ENCODE results near the gene ACYP2. TPM values are rescaled to one million over a fixed set of nuclear protein-coding genes. Genes with fewer than 3 reads are reported as not detected.
"Not testable (repeated sequence)": the region's sequence is repeated elsewhere in the genome, so short reads cannot be mapped to it uniquely, and the experiment has no call there.

Gene ACYP2
- total and polyA plus RNA-seq, 5 donors, result 47.1 to 122 (median 64.9) TPM

DNA sequence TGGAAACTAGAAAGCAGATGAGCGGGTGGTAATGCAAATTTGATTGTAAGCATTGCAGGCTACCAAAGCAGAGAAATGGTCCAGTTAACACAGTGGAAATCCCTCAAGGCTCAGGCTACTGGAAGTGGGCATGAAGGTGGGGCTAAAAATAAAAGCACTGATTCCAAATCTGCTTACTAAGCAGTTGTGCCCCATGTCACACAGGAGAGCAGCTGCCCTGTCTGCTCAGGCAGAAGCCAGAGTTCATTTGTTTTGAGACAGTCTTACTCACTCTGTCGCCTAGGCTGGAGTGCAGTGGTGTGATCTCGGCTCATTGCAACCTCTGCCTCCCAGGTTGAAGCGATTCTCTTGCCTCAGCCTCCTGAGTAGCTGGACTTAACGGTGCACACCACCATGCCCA is 183.1 kb downstream of the ACYP2 start:
- 96% methylated on average over 5 of the region's 5 CpGs for WGBS
- H3K4me1 ChIP-seq (ENCODE audit: control insufficient read depth, insufficient read depth, low read length), result no peaks in the 10 kb centered on the region
- no peak overlapping the region for H3K27ac ChIP-seq (ENCODE audit: low read length)
- no peak for ATAC-seq
- H3K9me3 ChIP-seq (ENCODE audit: control insufficient read depth, low read length), result no peaks in the 10 kb centered on the region
- H3K27me3 ChIP-seq (ENCODE audit: control insufficient read depth, insufficient read depth), result no peaks in the 10 kb centered on the region
- no peak for DNase-seq
- no peak overlapping the region for H3K4me3 ChIP-seq (ENCODE audit: low read length)
- intact Hi-C loops (cut with DNase I), result no loop called here

DNA sequence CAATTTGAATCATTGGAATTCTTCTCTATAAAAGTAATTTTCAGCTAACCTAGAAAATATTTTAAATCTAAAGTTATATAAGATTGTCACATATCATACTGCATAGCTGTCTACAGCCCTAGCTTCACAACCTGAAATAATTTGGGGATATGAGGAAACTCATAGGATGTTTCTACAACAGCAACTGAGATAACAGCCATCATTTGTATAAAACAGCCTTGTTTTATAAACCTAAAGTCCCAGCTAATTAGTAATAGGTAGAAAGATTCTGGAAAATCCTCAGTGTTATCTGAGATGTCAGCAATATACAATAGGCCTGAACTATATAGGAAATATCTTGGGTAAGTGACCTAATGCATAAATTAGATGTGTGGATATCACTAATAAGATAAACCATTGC is 188.2 kb downstream of the ACYP2 start:
- intact Hi-C loops (cut with DNase I), result no loop called here
- ATAC-seq, result no peak

DNA sequence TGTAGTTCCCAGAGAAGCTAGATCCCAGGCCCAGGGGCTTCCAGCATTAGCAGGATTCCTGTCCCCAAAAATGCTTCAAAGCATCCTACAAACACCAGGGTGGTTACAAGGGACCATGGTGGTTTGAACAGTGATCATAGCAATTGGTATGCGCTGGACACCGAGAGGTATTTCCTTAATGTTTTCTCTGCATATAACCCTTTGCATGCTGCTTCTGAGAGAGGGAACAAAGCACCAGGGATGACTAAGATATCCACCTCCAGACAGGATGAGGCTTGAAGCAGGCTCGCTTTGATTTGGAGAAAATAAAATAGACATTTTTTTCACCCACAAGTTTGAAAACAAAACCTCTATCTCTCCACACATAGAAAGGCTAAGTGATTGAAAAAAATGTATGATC is 191.1 kb downstream of the ACYP2 start:
- intact Hi-C loops (cut with DNase I), result no loop called here
- Histone ChIP-seq H3K27me3 (ENCODE audit: control insufficient read depth, insufficient read depth) (no peaks in the 10 kb centered on the region), H3K9me3 (ENCODE audit: control insufficient read depth, low read length) (no peaks in the 10 kb centered on the region), H3K4me3 (ENCODE audit: low read length) (no peak overlapping the region), H3K27ac (ENCODE audit: low read length) (no peak overlapping the region), H3K4me1 (ENCODE audit: control insufficient read depth, insufficient read depth, low read length) (peaks cover 1% of the 10 kb centered on the region)
- no peak for DNase-seq
- WGBS, result 79% methylated on average over 3 of the region's 3 CpGs
- ATAC-seq, result no peak

More for the DNA sequence above, 188.2 kb downstream of the ACYP2 start:
- peaks cover 1% of the 10 kb centered on the region for H3K4me1 ChIP-seq (ENCODE audit: control insufficient read depth, insufficient read depth, low read length)
- H3K27ac ChIP-seq (ENCODE audit: low read length), result no peak overlapping the region
- DNase-seq, result no peak
- no peak overlapping the region for H3K4me3 ChIP-seq (ENCODE audit: low read length)
- H3K9me3 ChIP-seq (ENCODE audit: control insufficient read depth, low read length), result no peaks in the 10 kb centered on the region
- no peaks in the 10 kb centered on the region for H3K27me3 ChIP-seq (ENCODE audit: control insufficient read depth, insufficient read depth)

DNA sequence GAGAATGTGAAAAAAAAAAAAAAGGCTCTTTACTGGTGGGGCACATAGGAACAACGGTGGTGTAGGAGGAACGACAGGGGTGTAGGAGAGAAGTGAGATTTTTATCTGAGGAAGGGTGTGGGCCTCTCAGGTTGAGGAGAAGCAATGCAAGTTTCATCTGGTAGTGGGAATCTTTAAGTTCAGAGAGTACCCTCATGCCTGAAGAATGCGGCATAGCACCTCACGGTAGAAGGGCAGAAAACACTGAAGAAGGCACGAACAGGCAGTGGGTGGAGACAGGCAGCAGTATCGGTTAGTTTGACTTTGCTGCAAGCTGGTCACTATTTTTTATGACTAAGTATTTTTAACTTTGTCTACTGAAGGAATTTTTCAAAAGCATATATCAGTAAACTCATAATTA is 192.8 kb downstream of the ACYP2 start:
- H3K27me3 ChIP-seq (ENCODE audit: control insufficient read depth, insufficient read depth), result no peaks in the 10 kb centered on the region
- intact Hi-C loops (cut with DNase I), result no loop called here
- H3K9me3 ChIP-seq (ENCODE audit: control insufficient read depth, low read length), result no peaks in the 10 kb centered on the region
- no peak overlapping the region for H3K4me3 ChIP-seq (ENCODE audit: low read length)
- ATAC-seq (no peak), DNase-seq (no peak)
- H3K27ac ChIP-seq (ENCODE audit: low read length), result no peak overlapping the region
- peaks cover 1% of the 10 kb centered on the region for H3K4me1 ChIP-seq (ENCODE audit: control insufficient read depth, insufficient read depth, low read length)
- 86% methylated on average over 6 of the region's 6 CpGs for WGBS

DNA sequence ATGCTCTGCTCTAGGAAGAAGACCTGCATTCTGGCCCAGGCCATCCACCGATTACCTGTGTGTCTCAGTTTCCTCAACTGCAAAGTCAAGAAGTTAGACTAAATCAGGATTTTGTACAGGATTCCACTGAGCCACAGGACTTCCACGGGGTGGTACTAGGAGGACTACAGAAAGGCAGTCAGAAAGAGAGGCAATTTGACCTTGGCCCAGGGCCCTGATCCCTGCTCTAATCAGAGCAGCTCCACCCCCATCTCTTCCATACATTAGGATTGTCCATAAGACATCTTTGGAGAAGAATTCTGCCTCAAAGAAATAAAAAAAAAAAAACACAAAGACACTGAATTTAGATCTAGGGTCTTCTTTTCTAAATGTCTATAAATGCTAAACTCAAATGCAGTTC is 193.4 kb downstream of the ACYP2 start:
- intact Hi-C loops (cut with DNase I), result no loop called here
- H3K4me1 ChIP-seq (ENCODE audit: control insufficient read depth, insufficient read depth, low read length), result peaks cover 1% of the 10 kb centered on the region
- H3K4me3 ChIP-seq (ENCODE audit: low read length), result no peak overlapping the region
- no peaks in the 10 kb centered on the region for H3K27me3 ChIP-seq (ENCODE audit: control insufficient read depth, insufficient read depth)
- DNase-seq, result no peak
- H3K9me3 ChIP-seq (ENCODE audit: control insufficient read depth, low read length), result no peaks in the 10 kb centered on the region
- no peak for ATAC-seq
- WGBS, result 84% methylated on average over 2 of the region's 2 CpGs
- H3K27ac ChIP-seq (ENCODE audit: low read length), result no peak overlapping the region

DNA sequence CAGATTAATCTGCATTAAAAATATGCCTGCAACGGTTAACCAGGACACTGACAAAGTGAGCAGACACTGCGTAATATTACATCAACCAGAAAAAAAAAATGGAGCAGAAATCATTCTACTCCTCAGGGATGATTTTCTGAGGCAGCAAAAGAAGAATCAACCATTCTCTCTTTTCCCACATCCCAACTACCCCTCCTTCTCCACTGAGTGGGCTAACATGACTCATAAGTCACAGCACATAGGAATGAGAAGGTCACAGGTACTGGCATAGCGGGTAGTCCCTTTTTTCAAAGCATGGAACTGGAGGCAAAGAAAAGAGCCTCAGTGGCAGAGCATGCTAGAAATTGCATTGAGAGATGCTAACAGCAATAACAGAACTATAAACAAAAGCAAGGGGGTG is 194.9 kb downstream of the ACYP2 start:
- Histone ChIP-seq H3K9me3 (ENCODE audit: control insufficient read depth, low read length) (no peaks in the 10 kb centered on the region), H3K27ac (ENCODE audit: low read length) (no peak overlapping the region), H3K4me3 (ENCODE audit: low read length) (no peak overlapping the region), H3K4me1 (ENCODE audit: control insufficient read depth, insufficient read depth, low read length) (peaks cover 1% of the 10 kb centered on the region), H3K27me3 (ENCODE audit: control insufficient read depth, insufficient read depth) (no peaks in the 10 kb centered on the region)
- no peak for DNase-seq
- no peak for ATAC-seq
- 79% methylated on average over 3 of the region's 3 CpGs for WGBS
- intact Hi-C loops (cut with DNase I), result no loop called here

DNA sequence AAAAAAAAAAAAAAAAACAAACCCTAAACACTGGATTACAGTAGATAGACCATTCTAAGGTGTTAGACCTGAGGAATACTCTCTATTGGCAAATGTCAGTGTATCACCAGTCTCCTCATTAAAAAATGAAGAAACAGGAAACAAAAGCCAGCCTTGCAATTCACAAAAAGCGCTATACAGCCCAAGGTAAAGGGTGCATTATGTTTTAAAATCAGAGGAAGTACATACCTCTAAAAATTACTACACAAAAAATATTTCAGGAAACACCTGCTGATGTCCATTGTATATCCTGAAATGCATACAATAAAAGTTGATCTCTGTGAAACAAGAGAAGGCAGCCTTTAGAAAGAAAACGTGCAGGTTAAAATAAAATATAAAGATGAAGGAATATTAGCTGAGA is 195.5 kb downstream of the ACYP2 start:
- H3K4me3 ChIP-seq (ENCODE audit: low read length), result no peak overlapping the region
- DNase-seq (no peak), ATAC-seq (no peak)
- 70% methylated on average over 2 of the region's 2 CpGs for WGBS
- no peaks in the 10 kb centered on the region for H3K27me3 ChIP-seq (ENCODE audit: control insufficient read depth, insufficient read depth)
- no peak overlapping the region for H3K27ac ChIP-seq (ENCODE audit: low read length)
- intact Hi-C loops (cut with DNase I), result no loop called here
- H3K9me3 ChIP-seq (ENCODE audit: control insufficient read depth, low read length), result no peaks in the 10 kb centered on the region
- peaks cover 1% of the 10 kb centered on the region for H3K4me1 ChIP-seq (ENCODE audit: control insufficient read depth, insufficient read depth, low read length)

DNA sequence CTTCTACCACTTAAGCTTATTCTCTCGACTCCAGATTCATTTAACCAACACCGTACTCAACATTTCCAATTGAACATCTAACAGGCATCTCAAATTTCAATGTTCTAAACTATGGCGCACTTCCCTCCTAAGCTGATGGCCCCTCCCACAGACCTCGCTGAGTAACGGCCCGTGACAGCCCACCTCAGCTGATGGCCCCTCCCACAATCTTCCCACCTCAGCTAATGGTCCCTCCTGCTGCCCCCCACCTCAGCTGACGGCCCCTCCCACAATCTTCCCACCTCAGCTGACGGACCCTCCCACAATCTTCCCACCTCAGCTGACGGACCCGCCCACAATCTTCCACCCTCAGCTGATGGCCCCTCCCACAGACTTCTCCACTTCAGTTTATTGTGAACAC is 197.7 kb downstream of the ACYP2 start:
- ATAC-seq, result no peak
- no peak overlapping the region for H3K4me3 ChIP-seq (ENCODE audit: low read length)
- 83% methylated on average over 10 of the region's 10 CpGs for WGBS
- no peak overlapping the region for H3K27ac ChIP-seq (ENCODE audit: low read length)
- no peaks in the 10 kb centered on the region for H3K9me3 ChIP-seq (ENCODE audit: control insufficient read depth, low read length)
- DNase-seq, result no peak
- H3K4me1 ChIP-seq (ENCODE audit: control insufficient read depth, insufficient read depth, low read length), result peaks cover 1% of the 10 kb centered on the region
- H3K27me3 ChIP-seq (ENCODE audit: control insufficient read depth, insufficient read depth), result no peaks in the 10 kb centered on the region
- intact Hi-C loops (cut with DNase I), result no loop called here

DNA sequence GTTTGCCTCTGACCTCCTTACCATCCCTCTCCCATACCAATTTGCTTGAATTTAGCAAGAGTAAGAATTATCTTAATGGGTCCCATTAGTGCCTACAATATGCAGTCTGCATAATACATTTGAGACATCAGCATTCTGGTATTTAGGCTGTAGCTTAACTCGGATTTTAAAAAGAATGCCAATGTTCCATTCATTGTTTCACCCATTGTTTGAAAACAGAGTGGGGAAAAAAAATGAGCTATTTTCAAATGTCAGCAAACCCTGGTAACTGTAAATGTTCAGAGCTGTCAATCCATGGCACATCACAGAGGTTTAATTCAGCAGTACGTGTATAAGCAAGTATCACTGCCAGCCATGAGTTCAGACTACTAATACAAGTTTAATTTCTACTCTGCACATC is 202.6 kb downstream of the ACYP2 start:
- no peaks in the 10 kb centered on the region for H3K9me3 ChIP-seq (ENCODE audit: control insufficient read depth, low read length)
- H3K27ac ChIP-seq (ENCODE audit: low read length), result no peak overlapping the region
- DNase-seq (no peak), ATAC-seq (no peak)
- H3K4me3 ChIP-seq (ENCODE audit: low read length), result no peak overlapping the region
- peaks cover 3% of the 10 kb centered on the region for H3K4me1 ChIP-seq (ENCODE audit: control insufficient read depth, insufficient read depth, low read length)
- intact Hi-C loops (cut with DNase I), result no loop called here
- 62% methylated on average over 2 of the region's 2 CpGs for WGBS
- H3K27me3 ChIP-seq (ENCODE audit: control insufficient read depth, insufficient read depth), result no peaks in the 10 kb centered on the region

DNA sequence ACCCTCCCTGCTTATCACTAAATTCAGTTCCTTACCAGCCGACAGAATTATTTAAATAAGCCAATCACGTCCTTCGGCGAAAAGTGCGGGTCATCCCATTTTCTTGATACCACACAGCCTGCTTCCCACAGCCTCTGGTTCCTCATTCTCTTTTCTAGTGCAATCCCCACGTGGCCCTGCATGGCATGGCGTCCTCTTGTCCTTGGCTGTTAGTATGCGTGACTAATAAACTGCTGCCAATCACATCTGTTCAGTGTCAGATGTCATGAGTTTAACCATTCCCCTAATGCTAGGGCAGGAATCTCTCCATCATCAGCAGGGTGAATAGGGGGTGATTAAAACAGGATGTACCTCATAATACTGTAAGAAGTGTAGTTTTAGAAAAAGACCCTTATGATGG is 203.4 kb downstream of the ACYP2 start:
- intact Hi-C loops (cut with DNase I), result no loop called here
- Histone ChIP-seq H3K9me3 (ENCODE audit: control insufficient read depth, low read length) (no peaks in the 10 kb centered on the region), H3K4me3 (ENCODE audit: low read length) (no peak overlapping the region), H3K4me1 (ENCODE audit: control insufficient read depth, insufficient read depth, low read length) (peaks cover 3% of the 10 kb centered on the region), H3K27me3 (ENCODE audit: control insufficient read depth, insufficient read depth) (no peaks in the 10 kb centered on the region), H3K27ac (ENCODE audit: low read length) (no peak overlapping the region)
- DNase-seq (no peak), ATAC-seq (no peak)
- 68% methylated on average over 8 of the region's 8 CpGs for WGBS

DNA sequence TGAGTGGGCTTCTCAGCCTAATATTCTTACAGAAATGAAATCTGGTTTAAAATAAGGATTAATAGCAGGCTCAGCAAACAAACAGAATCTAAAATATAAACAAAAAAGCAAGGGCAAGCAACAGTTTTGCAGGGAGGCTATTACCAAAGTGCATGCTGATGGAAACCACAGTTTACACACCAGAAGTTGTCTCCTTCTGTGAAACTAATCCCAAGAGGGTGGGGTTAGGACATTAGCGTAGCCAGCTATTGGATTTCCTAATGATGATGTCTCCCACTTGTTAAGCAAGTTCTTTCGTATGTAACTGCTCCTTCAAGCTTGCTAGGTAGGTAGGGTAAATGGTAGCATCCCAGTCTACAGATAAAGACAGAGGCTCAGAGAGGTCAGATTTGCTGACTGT is 205.6 kb downstream of the ACYP2 start:
- peaks cover 3% of the 10 kb centered on the region for H3K4me1 ChIP-seq (ENCODE audit: control insufficient read depth, insufficient read depth, low read length)
- intact Hi-C loops (cut with DNase I), result loop anchor here in 1 of 4 donors (10.0 kb wide), 1 partner anchor 106 kb away; no protein-coding TSS in a partner anchor
- ATAC-seq, result peak; percentile 46 to 60
- WGBS, result 68% methylated on average over 2 of the region's 2 CpGs
- H3K9me3 ChIP-seq (ENCODE audit: control insufficient read depth, low read length), result no peaks in the 10 kb centered on the region
- H3K27ac ChIP-seq (ENCODE audit: low read length), result no peak overlapping the region
- no peak overlapping the region for H3K4me3 ChIP-seq (ENCODE audit: low read length)
- DNase-seq, result no peak
- no peaks in the 10 kb centered on the region for H3K27me3 ChIP-seq (ENCODE audit: control insufficient read depth, insufficient read depth)

DNA sequence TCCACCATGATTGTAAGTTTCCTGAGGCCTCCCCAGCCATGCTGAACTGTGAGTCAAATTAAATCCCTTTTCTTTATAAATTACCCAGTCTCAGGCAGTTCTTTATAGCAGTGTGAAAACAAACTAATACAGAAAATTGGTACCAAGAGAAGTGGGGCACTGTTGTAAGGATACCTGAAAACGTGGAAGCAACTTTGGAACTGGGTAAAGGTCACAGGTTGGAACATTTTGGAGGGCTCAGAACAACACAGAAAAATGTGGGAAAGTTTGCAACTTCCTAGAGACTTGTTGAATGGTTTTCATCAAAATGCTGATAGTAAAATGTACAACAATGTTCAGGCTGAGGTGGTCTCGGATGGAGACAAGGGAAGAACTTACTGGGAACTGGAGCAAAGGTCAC is 209.1 kb downstream of the ACYP2 start:
- not testable (repeated sequence) for H3K27me3 ChIP-seq (ENCODE audit: control insufficient read depth, insufficient read depth); ATAC-seq; DNase-seq; H3K9me3 ChIP-seq (ENCODE audit: control insufficient read depth, low read length); H3K27ac ChIP-seq (ENCODE audit: low read length); H3K4me3 ChIP-seq (ENCODE audit: low read length); H3K4me1 ChIP-seq (ENCODE audit: control insufficient read depth, insufficient read depth, low read length)
- 93% methylated on average over 2 of the region's 2 CpGs for WGBS
- intact Hi-C loops (cut with DNase I), result loop anchor here in 1 of 4 donors (10.0 kb wide), 1 partner anchor 110 kb away; no protein-coding TSS in a partner anchor

All from right cardiac atrium (tissue), 5 donors.